T-helper 9 cell (primary cell): ENCODE measurements around the gene USP34.

Experiments
- DNase-seq: peaks from one replicate; pipeline ENCODE4 v3.0.0-alpha.2; 2020

Gene USP34

DNA sequence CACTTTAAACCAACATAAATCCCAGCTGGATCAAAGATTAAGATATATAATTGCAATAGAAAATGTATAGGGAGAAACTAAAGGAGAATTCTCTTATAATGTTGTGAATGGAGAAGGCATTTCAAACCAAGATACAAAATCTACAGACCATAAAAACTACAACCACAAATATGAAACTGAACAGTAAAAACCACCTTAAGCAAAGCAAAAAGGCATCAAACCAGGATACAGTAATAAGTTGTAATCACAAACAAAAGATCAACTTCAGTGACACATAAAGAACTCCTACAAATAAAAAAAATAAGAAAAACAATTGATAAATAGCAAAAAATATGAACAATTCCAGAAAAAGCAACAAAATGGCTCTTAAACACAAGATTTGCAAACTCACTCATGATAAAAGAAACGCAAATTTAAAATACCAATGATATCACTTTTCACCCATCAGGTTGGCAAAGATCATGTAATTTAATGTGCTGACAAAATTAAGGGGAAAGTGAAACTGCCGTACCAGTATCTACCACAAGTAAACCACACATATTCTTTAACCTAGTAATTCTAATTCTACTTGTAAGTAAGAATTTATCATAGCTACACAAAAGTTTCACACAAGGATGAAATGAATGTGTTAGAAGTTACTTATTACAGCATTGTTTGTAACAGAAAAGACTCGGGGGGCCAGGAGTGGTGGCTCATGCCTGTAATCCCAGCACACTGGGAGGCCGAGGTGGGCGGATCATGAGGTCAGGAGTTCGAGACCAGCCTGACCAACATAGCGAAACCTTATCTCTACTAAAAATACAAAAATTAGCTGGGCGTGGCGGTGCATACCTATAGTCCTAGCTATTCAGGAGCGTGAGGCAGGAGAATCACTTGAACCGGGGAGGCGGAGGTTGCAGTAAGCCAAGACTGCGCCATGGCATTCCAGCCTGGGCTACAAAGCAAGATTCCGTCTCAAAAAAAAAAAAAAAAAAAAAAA lies 101.9 kb downstream of the USP34 start:
- no peak for DNase-seq

DNA sequence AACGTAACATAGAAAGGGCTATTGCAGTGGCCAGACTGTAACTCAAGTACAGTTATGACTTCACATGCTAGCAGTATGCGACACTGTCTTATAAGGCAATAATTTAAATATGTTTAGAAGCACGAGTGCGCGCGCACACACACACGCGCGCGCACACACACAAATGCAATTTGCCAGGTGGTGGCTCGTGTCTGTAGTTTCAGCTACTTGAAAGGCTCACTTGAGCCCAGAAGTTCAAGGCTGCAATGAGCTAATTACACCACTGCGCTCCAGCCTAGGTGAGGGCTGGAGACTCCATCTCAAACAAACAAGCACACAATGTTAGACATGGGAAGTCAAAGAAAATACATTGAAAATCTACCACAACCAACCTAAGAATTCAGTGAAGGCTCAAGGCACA lies 103.7 kb downstream of the USP34 start:
- DNase-seq = no peak

DNA sequence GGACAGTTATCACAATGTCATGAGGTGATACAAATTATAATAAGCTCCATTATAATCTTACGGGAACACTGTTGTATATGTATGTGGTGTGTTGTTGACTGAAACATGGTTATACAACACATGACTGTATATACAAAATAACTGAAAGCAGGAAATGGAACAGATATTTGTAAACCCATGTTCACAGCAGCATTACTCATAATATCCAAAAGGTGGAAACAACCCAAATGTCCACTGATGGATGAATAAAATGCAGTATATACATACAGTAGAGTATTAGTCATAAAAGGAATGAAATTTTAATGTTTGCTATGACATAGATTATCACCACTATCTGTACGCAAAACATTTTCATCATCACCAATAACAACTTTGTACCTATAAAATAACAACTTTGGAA lies 107.3 kb downstream of the USP34 start:
- DNase-seq = no peak

- no peak for DNase-seq
Observed at GRCh38 chr2:61362873-61363272, 108.0 kb downstream of the USP34 start.

DNA sequence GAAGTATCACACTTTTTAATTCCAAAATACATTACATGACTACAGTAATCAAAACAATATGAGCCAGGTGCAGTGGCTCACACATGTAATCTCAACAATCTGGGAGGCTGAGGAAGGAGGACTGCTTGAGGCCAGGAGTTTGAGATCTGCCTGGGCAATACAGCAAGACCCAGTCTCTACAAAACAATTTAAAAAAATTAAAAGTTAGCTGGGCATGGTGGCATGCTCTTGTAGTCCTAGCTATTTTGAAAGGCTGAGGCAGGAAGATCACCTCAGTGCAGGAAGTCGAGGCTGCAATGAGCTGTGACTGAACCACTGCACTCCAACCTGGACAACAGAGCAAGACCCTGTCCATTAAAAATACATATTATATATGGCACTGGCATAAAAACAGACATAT lies 109.8 kb downstream of the USP34 start:
- no peak for DNase-seq

DNA sequence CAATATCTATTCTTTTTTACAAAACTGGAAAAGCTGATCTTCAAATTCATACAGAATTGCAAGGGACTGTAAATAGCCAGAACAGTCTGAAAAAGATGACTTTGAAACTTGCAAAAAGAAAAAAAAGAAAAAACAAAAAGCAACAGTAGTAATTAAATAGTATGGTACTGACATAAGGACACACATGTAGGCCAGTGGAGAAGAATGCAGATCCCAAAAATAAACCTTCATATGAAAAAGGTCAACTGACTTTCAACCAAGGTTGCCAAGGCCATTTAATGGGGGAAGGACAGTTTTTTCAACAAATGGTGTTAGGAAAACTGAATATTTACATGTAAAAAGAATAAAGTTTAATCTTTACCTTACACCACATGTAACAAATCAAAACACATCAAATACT lies 111.8 kb downstream of the USP34 start:
- DNase-seq = no peak

DNA sequence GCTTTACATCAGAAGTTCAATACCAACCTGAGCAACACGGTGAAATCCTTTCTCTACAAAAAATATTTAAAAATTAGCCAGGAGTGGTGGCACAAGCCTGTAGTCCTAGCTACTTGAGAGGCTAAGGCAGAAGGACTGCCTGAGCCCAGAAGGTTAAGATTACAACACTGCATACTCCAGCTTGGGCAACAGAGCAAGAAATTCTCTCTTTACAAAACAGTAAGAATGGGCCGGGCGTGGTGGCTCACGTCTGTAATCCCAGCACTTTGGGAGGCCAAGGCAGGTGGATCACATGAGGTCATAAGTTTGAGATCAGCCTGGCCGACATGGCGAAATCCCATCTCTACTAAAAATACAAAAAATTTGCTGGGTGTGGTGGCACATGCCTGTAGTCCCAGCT lies 113.2 kb downstream of the USP34 start:
- DNase-seq = no peak

- DNase-seq = no peak
Observed at GRCh38 chr2:61356958-61357350, 113.9 kb downstream of the USP34 start.

DNA sequence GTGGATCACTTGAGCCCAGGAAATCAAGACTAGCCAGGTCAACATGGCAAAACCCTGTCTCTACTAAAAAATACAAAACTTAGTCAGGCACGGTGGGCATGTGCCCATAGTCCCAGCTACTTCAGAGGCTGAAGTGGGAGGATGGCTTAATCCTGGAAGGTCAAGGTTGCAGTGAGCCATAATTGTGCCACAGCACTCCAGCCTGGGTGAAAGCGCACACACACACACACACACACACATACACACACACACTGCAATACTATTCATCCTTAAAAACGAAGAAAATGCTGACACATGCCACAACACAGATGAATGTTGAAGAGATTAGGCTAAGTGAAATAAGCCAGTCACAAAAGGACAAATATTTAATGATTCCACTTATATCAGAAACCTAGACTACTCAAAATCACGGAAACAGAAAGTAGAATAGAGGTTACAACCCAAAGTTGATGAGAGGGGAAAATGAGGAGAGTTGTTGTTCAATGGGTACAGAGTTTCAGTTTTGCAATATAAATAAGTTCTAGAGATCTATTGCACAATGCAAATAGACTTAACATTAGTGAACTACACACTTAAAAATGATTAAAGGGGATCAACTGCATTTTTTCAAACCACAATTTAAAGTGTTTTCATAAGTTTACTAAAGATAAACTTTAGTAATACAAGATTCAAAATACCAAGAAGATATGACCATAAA lies 114.5 kb downstream of the USP34 start:
- no peak for DNase-seq

DNA sequence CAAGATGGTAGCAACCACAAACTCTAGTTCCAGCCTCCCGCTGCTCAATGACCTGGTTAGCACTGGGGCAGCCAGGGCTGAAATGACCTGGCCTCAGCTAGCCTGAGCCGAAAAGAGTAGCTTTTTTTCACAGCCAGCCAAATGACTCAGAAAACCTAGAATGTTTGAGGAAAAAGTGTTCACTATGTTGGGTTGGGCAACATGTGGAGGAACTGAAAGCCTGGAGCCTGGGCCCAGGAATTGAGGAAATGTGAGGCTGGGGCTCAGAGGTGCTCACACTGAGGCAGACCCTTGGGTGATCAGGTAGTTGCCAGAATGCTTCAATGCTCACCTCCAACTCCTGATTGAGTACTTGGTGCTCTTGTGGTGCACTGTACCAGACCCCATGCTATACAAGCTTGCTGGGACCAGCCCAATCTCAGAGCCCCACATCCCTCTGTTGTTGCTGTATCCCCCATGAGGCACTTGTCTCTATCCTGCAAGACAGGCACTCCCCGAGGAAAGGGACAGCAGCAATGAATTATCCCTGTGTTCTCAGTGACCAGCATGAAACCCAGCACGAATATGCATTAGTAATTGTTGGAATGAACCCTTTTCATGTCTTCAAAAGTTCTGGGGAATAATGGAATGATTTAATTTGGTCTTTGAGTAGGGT lies 116.2 kb downstream of the USP34 start:
- DNase-seq = no peak

DNA sequence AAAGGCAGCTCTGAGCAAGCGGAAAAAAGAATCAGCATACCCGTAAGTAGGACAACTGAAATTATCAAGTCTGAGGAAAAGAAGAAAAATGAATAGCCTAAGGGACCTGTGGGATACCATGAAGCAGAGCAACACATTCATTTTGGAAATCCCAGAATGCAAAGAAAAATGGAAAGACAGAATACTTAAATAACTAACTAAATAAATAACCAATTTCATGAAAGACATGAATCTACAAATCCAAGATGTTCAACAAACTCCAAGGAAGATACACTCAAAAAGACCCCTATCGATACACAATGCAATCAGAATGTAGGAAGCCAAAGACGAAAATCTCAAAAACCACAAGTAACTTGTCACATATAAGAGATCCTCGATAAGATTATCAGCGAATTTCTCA lies 117.0 kb downstream of the USP34 start:
- DNase-seq = no peak

GRCh38 chr2:61350777-61351176 lies 120.1 kb downstream of the USP34 start:
- DNase-seq = no peak

DNA sequence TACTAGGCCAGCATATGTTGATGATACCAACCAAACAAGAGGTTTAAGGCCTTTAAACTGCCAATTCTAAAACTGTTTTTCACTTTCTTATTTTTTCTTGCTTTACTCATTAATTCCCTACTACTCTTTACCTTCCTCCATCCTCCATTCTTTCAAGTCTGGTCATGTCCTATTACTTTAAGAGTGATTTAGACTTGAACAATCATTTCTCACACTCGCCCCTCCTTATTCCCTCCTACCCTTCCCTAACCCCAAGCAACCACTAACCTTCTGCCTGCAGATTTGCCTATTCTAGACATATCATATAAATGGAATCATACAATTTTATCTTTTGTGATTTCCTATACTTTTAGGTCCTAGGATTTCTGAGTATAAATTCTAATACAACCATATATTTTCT lies 127.7 kb downstream of the USP34 start:
- DNase-seq = no peak

- DNase-seq = no peak
Observed at GRCh38 chr2:61340242-61340641, 130.6 kb downstream of the USP34 start.

DNA sequence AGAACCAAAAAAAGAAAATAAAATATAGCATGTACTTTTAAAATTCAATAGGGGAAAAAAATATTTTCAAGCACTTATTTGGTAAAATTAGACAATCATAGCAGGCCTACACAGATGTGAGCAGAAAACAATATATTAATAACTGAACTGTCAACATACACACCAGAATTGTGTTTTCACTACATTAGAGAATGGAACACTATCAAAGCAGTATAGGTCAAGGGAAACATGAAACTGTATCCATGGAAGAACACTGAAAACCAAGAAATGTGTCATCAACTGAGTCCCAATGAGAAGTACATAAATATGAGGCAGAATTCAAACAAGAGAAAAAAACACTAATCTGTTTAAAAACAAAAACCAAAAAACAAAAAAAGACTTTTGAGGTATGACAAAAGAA lies 132.4 kb downstream of the USP34 start:
- DNase-seq = no peak

DNA sequence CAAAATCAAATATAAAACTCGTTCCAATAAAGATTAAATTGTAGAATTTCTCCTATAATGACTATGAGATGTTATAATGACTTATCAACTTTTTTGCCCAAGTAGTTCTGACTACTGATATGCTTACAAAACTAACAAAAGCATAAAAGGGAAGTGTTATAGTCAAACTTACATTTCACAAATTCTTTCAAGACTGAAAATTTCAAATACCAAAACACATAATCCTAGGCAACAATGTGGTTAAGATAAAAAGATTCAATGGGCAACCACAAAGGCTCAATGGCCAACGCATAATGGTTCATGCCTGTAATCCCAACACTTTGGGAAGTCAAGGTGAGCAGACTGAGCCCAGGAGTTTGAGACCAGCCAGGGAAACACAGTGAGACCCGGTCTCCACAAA lies 135.7 kb downstream of the USP34 start:
- no peak for DNase-seq

DNA sequence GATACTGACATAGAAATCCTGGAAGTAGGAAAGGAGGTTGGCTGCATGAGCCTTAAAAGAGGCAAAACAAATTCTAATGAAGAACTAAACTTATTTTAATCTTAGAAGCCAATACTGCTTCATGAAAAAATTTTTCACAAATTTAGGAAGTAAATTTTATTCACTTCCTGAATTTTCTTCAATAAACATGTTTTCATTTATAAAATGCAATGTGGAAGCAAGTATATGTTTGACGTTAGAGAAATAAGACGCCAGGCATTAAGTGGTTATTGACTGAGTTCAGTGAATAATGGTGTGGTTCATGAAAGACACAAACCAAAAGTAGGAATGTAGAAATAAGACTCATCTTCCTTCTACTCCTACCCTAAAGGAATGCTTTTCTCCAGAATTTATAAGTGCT lies 136.4 kb downstream of the USP34 start:
- DNase-seq = no peak

- DNase-seq = no peak
Observed at GRCh38 chr2:61328707-61329251, 142.1 kb downstream of the USP34 start.

GRCh38 chr2:61327173-61327572 lies 143.7 kb downstream of the USP34 start:
- DNase-seq = no peak

DNA sequence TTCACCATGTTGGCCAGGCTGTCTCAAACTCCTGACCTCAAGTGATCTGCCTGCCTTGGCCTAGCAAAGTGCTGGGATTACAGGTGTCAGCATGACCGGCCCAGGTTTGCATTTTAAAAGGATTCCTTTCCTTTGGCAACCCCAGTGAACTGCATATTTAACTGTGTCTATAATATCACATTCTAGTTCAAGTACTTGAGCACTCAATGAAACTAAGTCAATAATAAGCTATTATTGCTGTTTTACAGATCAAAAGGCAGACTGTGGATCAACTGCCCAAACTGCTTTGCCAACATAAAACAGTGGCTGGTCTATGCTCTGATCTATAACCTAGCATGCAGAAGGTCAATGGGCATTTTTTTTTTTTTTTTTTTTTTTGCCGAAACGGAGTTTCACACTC lies 144.5 kb downstream of the USP34 start:
- no peak for DNase-seq

- DNase-seq = no peak
Observed at GRCh38 chr2:61320181-61320580, 150.7 kb downstream of the USP34 start.

DNA sequence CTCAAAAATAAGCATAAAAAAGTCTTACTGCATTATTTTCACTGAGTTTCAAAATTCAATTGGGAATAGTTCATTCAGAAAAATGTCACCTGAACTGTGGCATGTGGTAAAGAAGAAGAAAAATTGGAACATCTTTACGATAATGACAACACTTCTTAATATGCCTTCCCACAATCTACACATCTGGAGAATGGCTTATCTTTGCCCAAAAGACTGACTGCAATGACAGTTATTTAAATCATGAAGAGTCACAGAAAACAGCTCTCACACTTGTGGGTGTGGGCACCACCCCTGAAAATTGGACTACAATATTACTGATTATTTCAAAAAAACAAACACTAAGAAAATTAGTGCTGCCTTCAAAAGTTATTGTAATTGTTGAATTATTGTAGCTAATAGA lies 152.3 kb downstream of the USP34 start:
- no peak for DNase-seq

GRCh38 chr2:61295981-61296380 lies 174.9 kb downstream of the USP34 start:
- DNase-seq = no peak
